ENCODE results near the gene VCP. TPM values are rescaled to one million over a fixed set of nuclear protein-coding genes. Genes with fewer than 3 reads are reported as not detected.

Gene VCP
- total and polyA plus RNA-seq, 2 donors from 2014 or later = 118 to 167 TPM

DNA sequence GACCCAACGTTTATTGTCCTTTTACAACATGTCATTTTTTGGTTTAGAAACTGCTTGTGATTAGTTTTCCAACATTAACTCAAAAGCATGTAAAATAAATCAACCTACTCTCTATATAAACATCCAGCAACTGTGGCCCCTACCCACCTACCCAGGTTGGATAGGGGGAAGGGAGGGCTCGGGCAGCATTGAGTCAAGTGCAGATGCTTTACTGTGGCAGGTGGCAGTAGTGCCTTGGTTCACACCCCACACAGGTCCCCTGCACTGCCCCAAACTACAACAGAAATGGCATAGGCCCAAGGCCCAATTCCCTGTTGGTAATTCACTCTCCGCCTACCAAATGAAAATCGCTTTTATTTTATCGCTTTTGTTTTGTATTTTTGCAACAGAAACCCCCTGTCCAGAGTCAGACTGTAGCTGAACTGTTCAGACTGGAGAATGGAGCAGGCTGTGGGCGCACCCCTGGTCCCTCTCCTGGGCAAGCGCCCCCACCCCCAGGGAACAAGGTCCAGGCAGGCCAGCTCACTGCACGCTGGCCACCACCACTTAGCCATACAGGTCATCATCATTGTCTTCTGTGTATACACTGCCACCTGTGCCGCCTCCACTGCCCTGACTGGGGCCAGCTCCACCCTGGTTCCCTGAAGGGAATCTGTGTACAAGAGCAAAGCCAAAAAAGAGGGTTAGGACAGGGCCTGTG is 15.7 kb downstream of the VCP start:
- FAIRE-seq (no peak), DNase-seq (no peak)
- H3K9me3 ChIP-seq (ENCODE audit: control insufficient read depth in 2 of 3, insufficient read depth in 1 of 3, low read length in 3 of 3) = no peaks in the 10 kb centered on the region
- H3K36me3 ChIP-seq (ENCODE audit: control insufficient read depth in 2 of 3, insufficient read depth in 3 of 3, low read length in 3 of 3) = peaks cover 21 to 62% (median 54%) of the 10 kb centered on the region in 3 donors
- no peak overlapping the region for H3K4me3 ChIP-seq (ENCODE audit: low read length in 3 of 3)
- no peak overlapping the region for H3K9ac ChIP-seq (ENCODE audit: low read length in 3 of 3)
- no peaks in the 10 kb centered on the region for H3K4me1 ChIP-seq (ENCODE audit: control insufficient read depth in 2 of 3, insufficient read depth in 2 of 3, low read depth in 1 of 3, low read length in 3 of 3)
- TF ChIP-seq, protein P1, sequence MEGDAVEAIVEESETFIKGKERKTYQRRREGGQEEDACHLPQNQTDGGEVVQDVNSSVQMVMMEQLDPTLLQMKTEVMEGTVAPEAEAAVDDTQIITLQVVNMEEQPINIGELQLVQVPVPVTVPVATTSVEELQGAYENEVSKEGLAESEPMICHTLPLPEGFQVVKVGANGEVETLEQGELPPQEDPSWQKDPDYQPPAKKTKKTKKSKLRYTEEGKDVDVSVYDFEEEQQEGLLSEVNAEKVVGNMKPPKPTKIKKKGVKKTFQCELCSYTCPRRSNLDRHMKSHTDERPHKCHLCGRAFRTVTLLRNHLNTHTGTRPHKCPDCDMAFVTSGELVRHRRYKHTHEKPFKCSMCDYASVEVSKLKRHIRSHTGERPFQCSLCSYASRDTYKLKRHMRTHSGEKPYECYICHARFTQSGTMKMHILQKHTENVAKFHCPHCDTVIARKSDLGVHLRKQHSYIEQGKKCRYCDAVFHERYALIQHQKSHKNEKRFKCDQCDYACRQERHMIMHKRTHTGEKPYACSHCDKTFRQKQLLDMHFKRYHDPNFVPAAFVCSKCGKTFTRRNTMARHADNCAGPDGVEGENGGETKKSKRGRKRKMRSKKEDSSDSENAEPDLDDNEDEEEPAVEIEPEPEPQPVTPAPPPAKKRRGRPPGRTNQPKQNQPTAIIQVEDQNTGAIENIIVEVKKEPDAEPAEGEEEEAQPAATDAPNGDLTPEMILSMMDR (IDR thresholded peaks at IDR 0.05; ENCODE audit: borderline replicate concordance, extremely low read depth, insufficient read depth) = no peak
- no peaks in the 10 kb centered on the region for H3K27me3 ChIP-seq (ENCODE audit: control insufficient read depth, insufficient read depth, low read length)
- intact Hi-C loops (cut with DNase I) = no loop called here
- no peak overlapping the region for H3K27ac ChIP-seq (ENCODE audit: low read depth in 2 of 2, low read length in 2 of 2)

DNA sequence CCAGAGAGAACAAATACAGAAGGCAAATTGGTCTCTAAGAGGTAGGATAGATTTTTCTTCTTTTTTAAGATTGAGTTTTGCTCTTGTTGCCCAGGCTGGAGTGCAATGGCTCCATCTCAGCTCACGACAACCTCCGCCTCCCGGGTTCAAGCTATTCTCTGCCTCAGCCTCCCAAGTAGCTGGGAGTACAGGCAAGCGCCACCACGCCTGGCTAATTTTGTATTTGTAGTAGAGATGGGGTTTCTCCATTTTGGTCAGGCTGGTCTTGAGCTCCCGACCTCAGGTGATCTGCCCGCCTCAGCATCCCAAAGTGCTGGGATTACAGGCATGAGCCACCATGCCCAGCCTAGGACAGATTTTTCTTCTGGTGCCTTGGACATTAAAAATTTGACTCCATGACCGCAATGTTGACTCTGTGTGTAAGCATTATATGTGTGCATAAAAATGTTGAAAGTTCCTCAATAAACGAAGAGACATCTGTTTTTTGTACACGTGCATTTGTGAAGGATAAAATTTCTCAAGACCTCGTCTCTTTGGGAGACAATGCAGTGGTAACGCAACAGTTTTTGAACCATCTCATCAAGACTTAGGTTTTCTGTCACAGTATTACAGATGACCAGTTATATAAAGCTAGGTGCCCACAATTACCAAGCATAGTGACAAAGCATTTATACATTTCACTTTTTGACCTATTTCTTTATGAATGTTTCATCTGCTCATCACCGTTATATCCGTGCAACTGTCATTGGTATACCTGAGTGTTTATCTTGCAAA is 17.4 kb downstream of the VCP start:
- Histone ChIP-seq H3K27ac (ENCODE audit: low read depth in 2 of 2, low read length in 2 of 2) (no peak overlapping the region), H3K4me1 (ENCODE audit: control insufficient read depth in 2 of 3, insufficient read depth in 2 of 3, low read depth in 1 of 3, low read length in 3 of 3) (no peaks in the 10 kb centered on the region), H3K36me3 (ENCODE audit: control insufficient read depth in 2 of 3, insufficient read depth in 3 of 3, low read length in 3 of 3) (peaks cover 13 to 45% (median 38%) of the 10 kb centered on the region in 3 donors), H3K27me3 (ENCODE audit: control insufficient read depth, insufficient read depth, low read length) (no peaks in the 10 kb centered on the region), H3K4me3 (ENCODE audit: low read length in 3 of 3) (no peak overlapping the region), H3K9me3 (ENCODE audit: control insufficient read depth in 2 of 3, insufficient read depth in 1 of 3, low read length in 3 of 3) (no peaks in the 10 kb centered on the region), H3K9ac (ENCODE audit: low read length in 3 of 3) (no peak overlapping the region)
- TF ChIP-seq, protein P1 (IDR thresholded peaks at IDR 0.05; ENCODE audit: borderline replicate concordance, extremely low read depth, insufficient read depth) = no peak
- FAIRE-seq (no peak), DNase-seq (no peak)
- intact Hi-C loops (cut with DNase I) = no loop called here

DNA sequence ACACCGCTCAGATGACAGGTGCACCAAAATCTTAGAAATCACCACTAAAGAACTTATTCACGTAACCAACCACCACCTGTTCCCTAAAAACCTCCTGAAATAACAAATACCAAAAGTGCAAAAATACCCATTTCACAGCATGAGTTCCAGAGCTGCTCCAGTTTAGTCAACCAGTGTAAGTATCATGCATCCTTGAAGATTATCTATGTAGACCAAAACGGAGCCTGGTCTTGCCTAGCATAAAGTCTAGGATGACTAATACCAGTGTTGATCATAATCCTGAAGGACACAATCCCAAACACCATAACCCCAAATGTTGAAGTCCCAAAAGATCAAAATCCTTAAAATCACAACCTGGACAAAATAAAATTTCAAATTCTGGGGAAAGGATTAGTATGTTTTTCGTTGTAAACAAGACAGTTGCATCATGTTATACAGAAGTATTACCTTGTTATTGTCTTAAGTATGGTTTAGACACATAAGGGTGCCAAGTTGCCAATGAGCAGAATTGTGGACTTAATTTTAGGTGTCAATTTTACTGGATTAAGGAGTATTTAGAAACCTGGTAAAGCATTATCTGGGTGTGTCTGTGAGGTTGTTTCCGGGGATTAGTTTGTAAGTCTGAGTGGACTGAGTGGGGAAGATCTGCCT is 18.1 kb downstream of the VCP start:
- H3K36me3 ChIP-seq (ENCODE audit: control insufficient read depth in 2 of 3, insufficient read depth in 3 of 3, low read length in 3 of 3) = peaks cover 13 to 41% (median 33%) of the 10 kb centered on the region in 3 donors
- no peak overlapping the region for H3K27ac ChIP-seq (ENCODE audit: low read depth in 2 of 2, low read length in 2 of 2)
- no peaks in the 10 kb centered on the region for H3K27me3 ChIP-seq (ENCODE audit: control insufficient read depth, insufficient read depth, low read length)
- FAIRE-seq = no peak
- no peaks in the 10 kb centered on the region for H3K4me1 ChIP-seq (ENCODE audit: control insufficient read depth in 2 of 3, insufficient read depth in 2 of 3, low read depth in 1 of 3, low read length in 3 of 3)
- TF ChIP-seq, protein P1 (IDR thresholded peaks at IDR 0.05; ENCODE audit: borderline replicate concordance, extremely low read depth, insufficient read depth) = no peak
- no peaks in the 10 kb centered on the region for H3K9me3 ChIP-seq (ENCODE audit: control insufficient read depth in 2 of 3, insufficient read depth in 1 of 3, low read length in 3 of 3)
- H3K9ac ChIP-seq (ENCODE audit: low read length in 3 of 3) = no peak overlapping the region
- no peak for DNase-seq
- intact Hi-C loops (cut with DNase I) = no loop called here
- no peak overlapping the region for H3K4me3 ChIP-seq (ENCODE audit: low read length in 3 of 3)
